SK-N-SH treated with all-trans-retinoic acid at 6 μM for 48 hours (cell line): ENCODE data around the gene LSMEM2.

ENCODE experiments used
- ATAC-seq: fragments of 200-7000 bp; cut with Tn5 transposase; 3 replicates; pipeline ENCODE4 v1.9.1; 2020; ENCODE audit warnings: mild to moderate bottlenecking, moderate library complexity
- ARNTL ChIP-seq: fragments of 450-650 bp; formaldehyde crosslinking; IDR thresholded peaks from 2 replicates; pipeline ENCODE4 v1.5.0; 2020; ENCODE audit warnings: low read depth, mild to moderate bottlenecking, moderate library complexity, borderline replicate concordance
- BACH2 ChIP-seq: fragments of 250-450 bp; sonication (Bioruptor Pico); IDR thresholded peaks from 2 replicates; pipeline ENCODE4 v1.9.0; 2021; ENCODE audit warnings: mild to moderate bottlenecking, borderline replicate concordance
- ESRRG ChIP-seq: fragments of 250-450 bp; sonication (Bioruptor Pico); IDR thresholded peaks from 2 replicates; pipeline ENCODE4 v1.6.1; 2021; ENCODE audit warnings: mild to moderate bottlenecking
- PPARA ChIP-seq: fragments of 250-450 bp; sonication (Bioruptor Pico); IDR thresholded peaks from 2 replicates; pipeline ENCODE4 v1.5.0; 2020; ENCODE audit warnings: mild to moderate bottlenecking, borderline replicate concordance
- RARB ChIP-seq: fragments of 250-450 bp; sonication (Bioruptor Pico); IDR thresholded peaks from 2 replicates; pipeline ENCODE4 v1.8.0; 2021; ENCODE audit warnings: mild to moderate bottlenecking, moderate library complexity
- SNAI2 ChIP-seq: fragments of 250-450 bp; sonication (Bioruptor Pico); IDR thresholded peaks from 2 replicates; pipeline ENCODE4 v1.5.0; 2020; ENCODE audit warnings: mild to moderate bottlenecking, moderate library complexity
- TOX ChIP-seq: fragments of 250-450 bp; sonication (Bioruptor Pico); IDR thresholded peaks from 2 replicates; pipeline ENCODE4 v1.8.0; 2021; ENCODE audit warnings: mild to moderate bottlenecking, moderate library complexity, borderline replicate concordance
- ZC3H10 ChIP-seq: fragments of 250-450 bp; sonication (Bioruptor Pico); IDR thresholded peaks from 2 replicates; pipeline ENCODE4 v1.5.1; 2021; ENCODE audit warnings: mild to moderate bottlenecking, moderate library complexity
- ZFP30 ChIP-seq: fragments of 450-650 bp; formaldehyde crosslinking; IDR thresholded peaks from 2 replicates; pipeline ENCODE4 v1.5.0; 2022; ENCODE audit warnings: mild to moderate bottlenecking, moderate library complexity
- ZNF565 ChIP-seq: fragments of 450-650 bp; formaldehyde crosslinking; conservative IDR thresholded peaks from 2 replicates; pipeline ENCODE4 v1.5.0; 2020; ENCODE audit warnings: low read depth, mild to moderate bottlenecking, moderate library complexity
- ZNF70 ChIP-seq: fragments of 450-650 bp; formaldehyde crosslinking; IDR thresholded peaks from 2 replicates; pipeline ENCODE4 v1.5.0; 2020; ENCODE audit warnings: mild to moderate bottlenecking, moderate library complexity
- TF ChIP-seq, protein P1 (sequence below): fragments of 250-450 bp; sonication (Bioruptor Pico); IDR thresholded peaks from 2 replicates; pipeline ENCODE4 v1.8.0; 2020; ENCODE audit warnings: mild to moderate bottlenecking, moderate library complexity, borderline replicate concordance
- TF ChIP-seq, protein P2 (sequence below): fragments of 250-450 bp; sonication (Bioruptor Pico); IDR thresholded peaks from 2 replicates; pipeline ENCODE4 v1.8.0; 2021; ENCODE audit warnings: low read depth, mild to moderate bottlenecking, moderate library complexity, borderline replicate concordance
- TF ChIP-seq, protein P3 (sequence below): fragments of 250-450 bp; sonication (Bioruptor Pico); IDR thresholded peaks from 2 replicates; pipeline ENCODE4 v1.5.1; 2021; ENCODE audit warnings: mild to moderate bottlenecking, moderate library complexity
- TF ChIP-seq, protein P4 (sequence below): fragments of 250-450 bp; sonication (Bioruptor Pico); IDR thresholded peaks from 2 replicates; pipeline ENCODE4 v1.5.1; 2020; ENCODE audit warnings: low read depth, mild to moderate bottlenecking, moderate library complexity

LSMEM2 gene

DNA sequence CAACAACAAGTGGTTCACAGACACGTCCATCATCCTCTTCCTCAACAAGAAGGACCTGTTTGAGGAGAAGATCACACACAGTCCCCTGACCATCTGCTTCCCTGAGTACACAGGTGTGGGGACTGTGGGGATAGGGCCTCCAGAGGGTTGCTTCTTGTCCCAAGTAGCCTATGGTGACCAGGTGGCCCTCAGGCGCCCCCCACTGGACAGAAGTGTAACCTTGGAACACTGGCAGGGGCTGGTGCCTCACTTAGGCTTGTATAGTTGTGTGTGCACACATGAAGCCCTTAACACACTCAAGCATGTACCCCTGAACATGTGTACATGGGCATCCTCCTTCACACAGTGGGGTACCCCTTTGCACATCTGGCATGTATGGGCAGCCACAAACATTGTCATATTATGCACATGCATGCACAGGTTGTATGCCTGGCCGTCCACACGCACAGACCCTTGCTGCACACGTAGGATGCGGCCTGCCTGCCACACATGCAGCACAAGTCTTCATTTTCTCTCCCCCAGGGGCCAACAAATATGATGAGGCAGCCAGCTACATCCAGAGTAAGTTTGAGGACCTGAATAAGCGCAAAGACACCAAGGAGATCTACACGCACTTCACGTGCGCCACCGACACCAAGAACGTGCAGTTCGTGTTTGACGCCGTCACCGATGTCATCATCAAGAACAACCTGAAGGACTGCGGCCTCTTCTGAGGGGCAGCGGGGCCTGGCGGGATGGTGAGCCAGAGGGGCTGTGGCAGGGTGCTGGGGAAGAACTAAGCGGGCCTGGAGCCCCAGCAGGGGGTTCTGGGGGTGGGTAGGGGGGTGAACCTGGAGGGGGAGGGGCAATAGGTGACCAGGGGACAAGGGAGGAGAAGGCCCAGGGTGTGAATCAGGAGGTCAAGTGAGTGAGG, 21.7 kb upstream of the LSMEM2 start:
- ATAC-seq, result no peak
- TF ChIP-seq, protein P1, sequence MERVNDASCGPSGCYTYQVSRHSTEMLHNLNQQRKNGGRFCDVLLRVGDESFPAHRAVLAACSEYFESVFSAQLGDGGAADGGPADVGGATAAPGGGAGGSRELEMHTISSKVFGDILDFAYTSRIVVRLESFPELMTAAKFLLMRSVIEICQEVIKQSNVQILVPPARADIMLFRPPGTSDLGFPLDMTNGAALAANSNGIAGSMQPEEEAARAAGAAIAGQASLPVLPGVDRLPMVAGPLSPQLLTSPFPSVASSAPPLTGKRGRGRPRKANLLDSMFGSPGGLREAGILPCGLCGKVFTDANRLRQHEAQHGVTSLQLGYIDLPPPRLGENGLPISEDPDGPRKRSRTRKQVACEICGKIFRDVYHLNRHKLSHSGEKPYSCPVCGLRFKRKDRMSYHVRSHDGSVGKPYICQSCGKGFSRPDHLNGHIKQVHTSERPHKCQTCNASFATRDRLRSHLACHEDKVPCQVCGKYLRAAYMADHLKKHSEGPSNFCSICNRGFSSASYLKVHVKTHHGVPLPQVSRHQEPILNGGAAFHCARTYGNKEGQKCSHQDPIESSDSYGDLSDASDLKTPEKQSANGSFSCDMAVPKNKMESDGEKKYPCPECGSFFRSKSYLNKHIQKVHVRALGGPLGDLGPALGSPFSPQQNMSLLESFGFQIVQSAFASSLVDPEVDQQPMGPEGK (CRISPR knock-in tag), result no peak
- TF ChIP-seq ESRRG (CRISPR knock-in tag), result no peak
- TF ChIP-seq, protein P2, sequence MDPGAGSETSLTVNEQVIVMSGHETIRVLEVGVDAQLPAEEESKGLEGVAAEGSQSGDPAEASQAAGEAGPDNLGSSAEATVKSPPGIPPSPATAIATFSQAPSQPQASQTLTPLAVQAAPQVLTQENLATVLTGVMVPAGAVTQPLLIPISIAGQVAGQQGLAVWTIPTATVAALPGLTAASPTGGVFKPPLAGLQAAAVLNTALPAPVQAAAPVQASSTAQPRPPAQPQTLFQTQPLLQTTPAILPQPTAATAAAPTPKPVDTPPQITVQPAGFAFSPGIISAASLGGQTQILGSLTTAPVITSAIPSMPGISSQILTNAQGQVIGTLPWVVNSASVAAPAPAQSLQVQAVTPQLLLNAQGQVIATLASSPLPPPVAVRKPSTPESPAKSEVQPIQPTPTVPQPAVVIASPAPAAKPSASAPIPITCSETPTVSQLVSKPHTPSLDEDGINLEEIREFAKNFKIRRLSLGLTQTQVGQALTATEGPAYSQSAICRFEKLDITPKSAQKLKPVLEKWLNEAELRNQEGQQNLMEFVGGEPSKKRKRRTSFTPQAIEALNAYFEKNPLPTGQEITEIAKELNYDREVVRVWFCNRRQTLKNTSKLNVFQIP (CRISPR knock-in tag), result no peak
- TF ChIP-seq ZC3H10 (CRISPR knock-in tag), result no peak

DNA sequence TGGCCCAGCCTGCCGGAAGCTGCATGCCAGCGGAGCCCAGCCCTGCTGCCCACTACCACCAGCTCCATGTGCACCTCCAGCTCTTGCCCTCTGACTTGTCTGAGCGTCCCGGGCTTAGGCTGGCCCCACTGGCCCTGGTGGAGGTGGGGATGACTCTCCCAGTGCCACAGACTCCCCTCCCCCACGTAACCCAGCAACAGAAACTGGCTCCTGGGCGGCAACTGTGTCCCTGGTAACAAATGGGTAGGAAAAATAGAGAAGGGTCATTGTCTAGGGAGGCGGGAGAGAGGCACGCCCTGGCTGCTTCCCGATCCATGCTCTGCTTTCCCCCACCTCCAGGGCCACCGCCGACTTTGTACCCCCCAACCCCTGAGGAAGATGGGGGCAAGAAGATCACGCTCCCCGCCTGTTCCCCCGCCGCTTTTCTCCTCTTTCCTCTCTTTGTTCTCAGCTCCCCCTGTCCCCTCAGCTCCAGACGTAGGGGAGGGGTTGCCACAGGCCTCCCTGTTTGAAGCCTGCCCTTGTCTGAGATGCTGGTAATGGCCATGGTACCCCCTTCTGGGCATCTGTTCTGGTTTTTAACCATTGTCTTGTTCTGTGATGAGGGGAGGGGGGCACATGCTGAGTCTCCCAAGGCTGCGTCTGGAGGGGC, 20.7 kb upstream of the LSMEM2 start:
- TF ChIP-seq PPARA, result no peak
- no peak for TF ChIP-seq TOX
- TF ChIP-seq RARB (CRISPR knock-in tag), result no peak
- TF ChIP-seq BACH2 (CRISPR knock-in tag), result no peak
- no peak for TF ChIP-seq ARNTL (CRISPR knock-in tag)
- no peak for TF ChIP-seq ZFP30 (CRISPR knock-in tag)
- no peak for TF ChIP-seq ESRRG (CRISPR knock-in tag)
- TF ChIP-seq ZNF565, result no peak
- no peak for TF ChIP-seq ZNF70 (CRISPR knock-in tag)
- TF ChIP-seq, protein P2 (CRISPR knock-in tag), result no peak
- TF ChIP-seq, all 23 proteins: peak for 0
- no peak for ATAC-seq

DNA sequence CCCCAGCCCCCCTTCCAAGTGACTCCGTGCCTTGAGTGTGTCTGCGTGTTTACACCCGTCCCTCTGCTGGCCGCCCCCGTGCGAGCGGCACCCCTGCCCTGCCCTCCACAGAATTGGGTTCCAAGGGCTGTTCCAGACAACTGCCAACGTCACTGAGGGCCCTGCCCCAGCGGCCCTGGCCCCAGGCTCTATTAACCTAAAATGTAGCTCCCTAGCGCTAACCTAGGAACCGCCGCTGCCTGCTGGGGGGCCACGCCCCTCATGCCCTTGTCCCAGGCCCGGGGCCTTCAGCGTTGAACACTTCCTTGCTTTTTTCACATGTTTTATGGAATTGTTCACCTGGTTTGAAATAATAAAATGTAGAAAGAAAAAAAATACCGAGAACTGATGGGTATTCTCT, 19.9 kb upstream of the LSMEM2 start:
- TF ChIP-seq, protein P2 (CRISPR knock-in tag), result no peak
- TF ChIP-seq ZFP30 (CRISPR knock-in tag) (no peak), ZC3H10 (CRISPR knock-in tag) (no peak), RARB (CRISPR knock-in tag) (no peak), ARNTL (CRISPR knock-in tag) (no peak), SNAI2 (CRISPR knock-in tag) (no peak)
- TF ChIP-seq, protein P3, sequence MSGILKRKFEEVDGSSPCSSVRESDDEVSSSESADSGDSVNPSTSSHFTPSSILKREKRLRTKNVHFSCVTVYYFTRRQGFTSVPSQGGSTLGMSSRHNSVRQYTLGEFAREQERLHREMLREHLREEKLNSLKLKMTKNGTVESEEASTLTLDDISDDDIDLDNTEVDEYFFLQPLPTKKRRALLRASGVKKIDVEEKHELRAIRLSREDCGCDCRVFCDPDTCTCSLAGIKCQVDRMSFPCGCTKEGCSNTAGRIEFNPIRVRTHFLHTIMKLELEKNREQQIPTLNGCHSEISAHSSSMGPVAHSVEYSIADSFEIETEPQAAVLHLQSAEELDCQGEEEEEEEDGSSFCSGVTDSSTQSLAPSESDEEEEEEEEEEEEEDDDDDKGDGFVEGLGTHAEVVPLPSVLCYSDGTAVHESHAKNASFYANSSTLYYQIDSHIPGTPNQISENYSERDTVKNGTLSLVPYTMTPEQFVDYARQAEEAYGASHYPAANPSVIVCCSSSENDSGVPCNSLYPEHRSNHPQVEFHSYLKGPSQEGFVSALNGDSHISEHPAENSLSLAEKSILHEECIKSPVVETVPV (CRISPR knock-in tag), result no peak
- TF ChIP-seq, protein P4, sequence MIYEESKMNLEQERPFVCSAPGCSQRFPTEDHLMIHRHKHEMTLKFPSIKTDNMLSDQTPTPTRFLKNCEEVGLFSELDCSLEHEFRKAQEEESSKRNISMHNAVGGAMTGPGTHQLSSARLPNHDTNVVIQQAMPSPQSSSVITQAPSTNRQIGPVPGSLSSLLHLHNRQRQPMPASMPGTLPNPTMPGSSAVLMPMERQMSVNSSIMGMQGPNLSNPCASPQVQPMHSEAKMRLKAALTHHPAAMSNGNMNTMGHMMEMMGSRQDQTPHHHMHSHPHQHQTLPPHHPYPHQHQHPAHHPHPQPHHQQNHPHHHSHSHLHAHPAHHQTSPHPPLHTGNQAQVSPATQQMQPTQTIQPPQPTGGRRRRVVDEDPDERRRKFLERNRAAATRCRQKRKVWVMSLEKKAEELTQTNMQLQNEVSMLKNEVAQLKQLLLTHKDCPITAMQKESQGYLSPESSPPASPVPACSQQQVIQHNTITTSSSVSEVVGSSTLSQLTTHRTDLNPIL (CRISPR knock-in tag), result no peak

More for the DNA sequence above, 19.9 kb upstream of the LSMEM2 start:
- ATAC-seq, result no peak
